Activated CD4-positive, alpha-beta memory T cell treated with anti-CD3 and anti-CD28 coated beads, Interleukin-2, amount 10 ng/mL, durations not matched to agents 7 days and 5 days (primary cell): ENCODE measurements around the gene DNAJC30. TPM values are rescaled to one million over a fixed set of nuclear protein-coding genes. Genes with fewer than 3 reads are reported as not detected.

Source experiments
- CTCF ChIA-PET: fragments of 350-600 bp; sonication (Branson Sonifier 250); formaldehyde crosslinking; loops from one replicate; lab custom pipeline; 2021; ENCODE audit warnings: antibody characterized with exemption, inconsistent platforms; lab: Charles Lee
- POLR2A ChIA-PET: fragments of 350-600 bp; sonication (Branson Sonifier 250); formaldehyde crosslinking; loops from one replicate; lab custom pipeline; 2021; ENCODE audit warnings: antibody characterized with exemption; lab: Charles Lee
- DNase-seq: peaks from one replicate; pipeline ENCODE4 v3.0.0-alpha.2; 2020
- H3K27ac Mint-ChIP-seq: one replicate; pipeline ENCODE4 v1.8.0; 2021; ENCODE audit warnings: mild to moderate bottlenecking, mixed read lengths
- H3K27me3 Mint-ChIP-seq: one replicate; pipeline ENCODE4 v1.8.0; 2021; ENCODE audit warnings: mixed read lengths
- H3K36me3 Mint-ChIP-seq: one replicate; pipeline ENCODE4 v1.8.0; 2021; ENCODE audit warnings: low read depth, mixed read lengths
- H3K4me1 Mint-ChIP-seq: one replicate; pipeline ENCODE4 v1.8.0; 2021; ENCODE audit warnings: mixed read lengths
- H3K4me3 Mint-ChIP-seq: one replicate; pipeline ENCODE4 v1.8.0; 2021; ENCODE audit warnings: mild to moderate bottlenecking, mixed read lengths
- H3K9me3 Mint-ChIP-seq: one replicate; pipeline ENCODE4 v1.8.0; 2021; ENCODE audit warnings: mixed read lengths
- total RNA-seq, 2 experiments: library from RNA; stranded (reverse); gene quantifications; one replicate each; pipeline ENCODE4 v1.2.3, GENCODE V29; 2021

Gene DNAJC30
- total RNA-seq, 2 experiments from 2014 or later = 5.9 to 6.4 TPM

GRCh38 chr7:73699370-73700068, 16.3 kb upstream of the DNAJC30 start:
- no peak overlapping the region for H3K27ac Mint-ChIP-seq
- ChIA-PET CTCF (interaction anchor here (0.7 kb wide), 1 partner anchor 93 kb away, joined by 3 read pairs; no protein-coding TSS in a partner anchor), POLR2A (interaction anchor here (1.0 kb wide), 1 partner anchor 12 kb away, joined by 4 read pairs; no protein-coding TSS in a partner anchor)
- H3K27me3 Mint-ChIP-seq = no peaks in the 10 kb centered on the region
- peaks cover 1% of the 10 kb centered on the region for H3K4me1 Mint-ChIP-seq
- no peaks in the 10 kb centered on the region for H3K9me3 Mint-ChIP-seq
- DNase-seq = no peak
- no peak overlapping the region for H3K4me3 Mint-ChIP-seq
- peaks cover 45% of the 10 kb centered on the region for H3K36me3 Mint-ChIP-seq

- H3K9me3 Mint-ChIP-seq = no peaks in the 10 kb centered on the region
- no peak overlapping the region for H3K27ac Mint-ChIP-seq
- no peaks in the 10 kb centered on the region for H3K27me3 Mint-ChIP-seq
- H3K4me1 Mint-ChIP-seq = no peaks in the 10 kb centered on the region
- no peak for DNase-seq
- CTCF ChIA-PET = interaction anchor here (0.6 kb wide), 1 partner anchor 744 kb away, joined by 5 read pairs; no protein-coding TSS in a partner anchor
- no peak overlapping the region for H3K4me3 Mint-ChIP-seq
- peaks cover 50% of the 10 kb centered on the region for H3K36me3 Mint-ChIP-seq
- POLR2A ChIA-PET = interaction anchor here (0.7 to 2.3 kb wide), 2 partner anchors 13 to 88 kb away, joined by 3 to 7 read pairs; no protein-coding TSS in a partner anchor
Observed at GRCh38 chr7:73698410-73698809, 15.2 kb upstream of the DNAJC30 start.

- Mint-ChIP-seq H3K27me3 (no peaks in the 10 kb centered on the region), H3K9me3 (no peaks in the 10 kb centered on the region), H3K27ac (no peak overlapping the region), H3K4me3 (no peak overlapping the region), H3K36me3 (peaks cover 54% of the 10 kb centered on the region), H3K4me1 (no peaks in the 10 kb centered on the region)
- DNase-seq = no peak
- ChIA-PET CTCF (interaction anchor here (0.9 to 1.3 kb wide), 2 partner anchors 29 to 38 kb away, joined by 3 to 4 read pairs; no protein-coding TSS in a partner anchor), POLR2A (interaction anchor here (1.5 kb wide), 1 partner anchor 9 kb away, joined by 4 read pairs; no protein-coding TSS in a partner anchor)
Observed at GRCh38 chr7:73696372-73696771, 13.1 kb upstream of the DNAJC30 start.

- Mint-ChIP-seq H3K4me1 (peaks cover 25% of the 10 kb centered on the region), H3K27ac (no peak overlapping the region), H3K27me3 (no peaks in the 10 kb centered on the region), H3K9me3 (no peaks in the 10 kb centered on the region), H3K36me3 (peaks cover 56% of the 10 kb centered on the region), H3K4me3 (no peak overlapping the region)
- POLR2A ChIA-PET = interaction anchor here (0.7 to 1.5 kb wide), 2 partner anchors 15 to 48 kb away, joined by 3 read pairs; partner anchors contain the start of gene ABHD11
- CTCF ChIA-PET = no interaction called here
- DNase-seq = no peak
Observed at GRCh38 chr7:73690646-73691045, 7.4 kb upstream of the DNAJC30 start.

- Mint-ChIP-seq H3K27me3 (no peaks in the 10 kb centered on the region), H3K9me3 (no peaks in the 10 kb centered on the region), H3K4me3 (no peak overlapping the region), H3K27ac (no peak overlapping the region), H3K4me1 (peaks cover 37% of the 10 kb centered on the region), H3K36me3 (peaks cover 52% of the 10 kb centered on the region)
- POLR2A ChIA-PET = no interaction called here
- CTCF ChIA-PET = no interaction called here
- no peak for DNase-seq
Observed at GRCh38 chr7:73688288-73688687, 5.0 kb upstream of the DNAJC30 start.

- Mint-ChIP-seq H3K4me3 (peak overlapping the region; percentile 41), H3K27ac (no peak overlapping the region), H3K27me3 (no peaks in the 10 kb centered on the region), H3K4me1 (peaks cover 59% of the 10 kb centered on the region), H3K9me3 (no peaks in the 10 kb centered on the region), H3K36me3 (peaks cover 36% of the 10 kb centered on the region)
- ChIA-PET CTCF (interaction anchor here (1.7 kb wide), 1 partner anchor 49 kb away, joined by 4 read pairs; no protein-coding TSS in a partner anchor), POLR2A (interaction anchor here (2.4 kb wide), 1 partner anchor 54 kb away, joined by 8 read pairs; the partner anchor contains the start of gene ABHD11)
- DNase-seq = no peak
Observed at GRCh38 chr7:73685311-73685710, 2.1 kb upstream of the DNAJC30 start.

- CTCF ChIA-PET = interaction anchor here (0.9 to 1.7 kb wide), 2 partner anchors 16 to 50 kb away, joined by 3 to 4 read pairs; partner anchors contain the start of gene VPS37D
- H3K4me3 Mint-ChIP-seq = peak overlapping the region; percentile 92
- POLR2A ChIA-PET = interaction anchor here (0.6 to 2.4 kb wide), 8 partner anchors 9 to 55 kb away, joined by 3 to 8 read pairs (median 4); partner anchors contain the start of genes ABHD11 and STX1A
- no peaks in the 10 kb centered on the region for H3K27me3 Mint-ChIP-seq
- no peak for DNase-seq
- H3K36me3 Mint-ChIP-seq = peaks cover 28% of the 10 kb centered on the region
- peaks cover 53% of the 10 kb centered on the region for H3K4me1 Mint-ChIP-seq
- peak overlapping the region; percentile 91 for H3K27ac Mint-ChIP-seq
- no peaks in the 10 kb centered on the region for H3K9me3 Mint-ChIP-seq
Observed at GRCh38 chr7:73683788-73684693, 788 bp upstream of the DNAJC30 start.

- Mint-ChIP-seq H3K4me3 (peak overlapping the region; percentile 92), H3K4me1 (peaks cover 43% of the 10 kb centered on the region), H3K9me3 (no peaks in the 10 kb centered on the region), H3K27ac (peak overlapping the region; percentile 91), H3K36me3 (peaks cover 26% of the 10 kb centered on the region), H3K27me3 (no peaks in the 10 kb centered on the region)
- ChIA-PET CTCF (no interaction called here), POLR2A (no interaction called here)
- no peak for DNase-seq
Observed at GRCh38 chr7:73682745-73683055, 553 bp downstream of the DNAJC30 start.

- Mint-ChIP-seq H3K27ac (no peak overlapping the region), H3K27me3 (no peaks in the 10 kb centered on the region), H3K36me3 (peaks cover 19% of the 10 kb centered on the region), H3K9me3 (no peaks in the 10 kb centered on the region), H3K4me3 (peak overlapping the region; percentile 36), H3K4me1 (peaks cover 34% of the 10 kb centered on the region)
- DNase-seq = no peak
- ChIA-PET CTCF (interaction anchor here (0.7 kb wide), 1 partner anchor 53 kb away, joined by 3 read pairs; no protein-coding TSS in a partner anchor), POLR2A (no interaction called here)
Observed at GRCh38 chr7:73681031-73681430, 2.2 kb downstream of the DNAJC30 start.

GRCh38 chr7:73680501-73680900, 2.8 kb downstream of the DNAJC30 start:
- no peak for DNase-seq
- no peaks in the 10 kb centered on the region for H3K27me3 Mint-ChIP-seq
- no peak overlapping the region for H3K4me3 Mint-ChIP-seq
- H3K27ac Mint-ChIP-seq = no peak overlapping the region
- peaks cover 19% of the 10 kb centered on the region for H3K36me3 Mint-ChIP-seq
- POLR2A ChIA-PET = no interaction called here
- peaks cover 33% of the 10 kb centered on the region for H3K4me1 Mint-ChIP-seq
- CTCF ChIA-PET = interaction anchor here (0.7 kb wide), 1 partner anchor 54 kb away, joined by 3 read pairs; no protein-coding TSS in a partner anchor
- no peaks in the 10 kb centered on the region for H3K9me3 Mint-ChIP-seq

GRCh38 chr7:73679709-73680108, 3.5 kb downstream of the DNAJC30 start:
- H3K9me3 Mint-ChIP-seq = no peaks in the 10 kb centered on the region
- DNase-seq = no peak
- no peak overlapping the region for H3K4me3 Mint-ChIP-seq
- peaks cover 19% of the 10 kb centered on the region for H3K36me3 Mint-ChIP-seq
- no peak overlapping the region for H3K27ac Mint-ChIP-seq
- H3K27me3 Mint-ChIP-seq = no peaks in the 10 kb centered on the region
- CTCF ChIA-PET = no interaction called here
- POLR2A ChIA-PET = no interaction called here
- H3K4me1 Mint-ChIP-seq = peaks cover 30% of the 10 kb centered on the region

GRCh38 chr7:73678862-73679261, 4.4 kb downstream of the DNAJC30 start:
- Mint-ChIP-seq H3K27me3 (no peaks in the 10 kb centered on the region), H3K36me3 (peaks cover 18% of the 10 kb centered on the region), H3K4me1 (peaks cover 26% of the 10 kb centered on the region), H3K27ac (no peak overlapping the region), H3K4me3 (no peak overlapping the region), H3K9me3 (no peaks in the 10 kb centered on the region)
- no peak for DNase-seq
- POLR2A ChIA-PET = no interaction called here
- CTCF ChIA-PET = interaction anchor here (0.5 kb wide), 1 partner anchor 51 kb away, joined by 3 read pairs; no protein-coding TSS in a partner anchor
